K562 (cell line): ENCODE results near the gene CEMIP. TPM values are rescaled to one million over a fixed set of nuclear protein-coding genes. Genes with fewer than 3 reads are reported as not detected.

Experiments used
- ATAC-seq: fragments of 200-7000 bp; cut with Tn5 transposase; 3 replicates; pipeline ENCODE4 v1.9.1; 2020; ENCODE audit warnings: moderate library complexity
- BruUV-seq: library from RNA; stranded (reverse); fragments of 400-500 nt; replicated peaks from 2 replicates; lab custom pipeline; 2021; lab: Mats Ljungman, UMichigan
- CTCF ChIA-PET: fragments of 300-600 bp; formaldehyde crosslinking; extraction: SDS; loops from one replicate; lab custom pipeline; 2021; ENCODE audit warnings: low intra/inter-chr PET ratio; lab: Yijun Ruan, JAX
- POLR2A ChIA-PET: fragments of 300-600, 350-650 bp; sonication (Branson Sonifier 250); formaldehyde crosslinking; extraction: SDS; loops from one replicate; lab custom pipeline; 2021; ENCODE audit warnings: antibody characterized with exemption, inconsistent platforms; lab: Yijun Ruan, JAX
- DNase-seq, 4 experiments: peaks; one replicate each; pipeline versions ENCODE4 v3.0.0 to v3.0.0-alpha.2; 2011 to 2018; ENCODE audit warnings: low spot score in 3 of 4, mixed read lengths in 3 of 4; ENCODE audit errors: extremely low read depth in 1 of 4
- FAIRE-seq: peaks from 2 replicates; lab custom pipeline; 2011; peaks lifted over from hg19 to GRCh38; lab: Jason Lieb, UNC
- H2AFZ ChIP-seq: 2 replicates; pipeline ENCODE4 v1.6.0; 2011; ENCODE audit warnings: low read depth, low read length, control low read depth, inconsistent platforms
- H3K27ac ChIP-seq: fragments of 200-600 bp; 3 replicates; pipeline ENCODE4 v1.8.0; 2011; ENCODE audit warnings: low read depth, mild to moderate bottlenecking, control low read depth, inconsistent platforms, low read length, moderate library complexity, mixed read lengths; ENCODE audit errors: extremely low read depth
- H3K27me3 ChIP-seq, 2 experiments: fragments of 300-600 bp in 1 of 2; 2 replicates in 1 of 2; 3 replicates in 1 of 2; pipeline versions ENCODE4 v1.6.0 to v1.8.0; 2011; ENCODE audit warnings: inconsistent platforms in 2 of 2, low read length in 2 of 2, mild to moderate bottlenecking in 1 of 2, mixed read lengths in 1 of 2, moderate library complexity in 1 of 2; ENCODE audit not compliant: control insufficient read depth in 2 of 2, insufficient read depth in 2 of 2
- H3K36me3 ChIP-seq: fragments of 300-600 bp; 3 replicates; pipeline ENCODE4 v1.8.0; 2011; ENCODE audit warnings: mild to moderate bottlenecking, low read length, inconsistent platforms; ENCODE audit not compliant: control insufficient read depth, insufficient read depth
- H3K4me1 ChIP-seq, 2 experiments: fragments of 200-600 bp in 1 of 2; replicated peaks in 1 of 2; 2 replicates in 1 of 2; 3 replicates in 1 of 2; pipeline versions ENCODE4 v1.5.1 to v1.8.0; 2011; ENCODE audit warnings: inconsistent platforms in 2 of 2, low read length in 2 of 2, mild to moderate bottlenecking in 1 of 2, mixed read lengths in 1 of 2, moderate library complexity in 1 of 2; ENCODE audit not compliant: control insufficient read depth in 2 of 2, insufficient read depth in 2 of 2
- H3K4me2 ChIP-seq: 2 replicates; pipeline ENCODE4 v1.6.1; 2011; ENCODE audit warnings: low read length, control low read depth, inconsistent platforms, mixed read lengths; ENCODE audit not compliant: insufficient read depth
- H3K4me3 ChIP-seq: fragments of 200-600 bp; sonication (generic), shearing (Covaris generic); 2 replicates; pipeline ENCODE4 v1.5.1; 2016; ENCODE audit warnings: control low read depth, inconsistent platforms
- H3K79me2 ChIP-seq: fragments of 200-600 bp; 3 replicates; pipeline ENCODE4 v1.8.0; 2011; ENCODE audit warnings: low read length, inconsistent platforms; ENCODE audit not compliant: control insufficient read depth, insufficient read depth
- H3K9ac ChIP-seq, 2 experiments: 2 replicates each; pipeline versions ENCODE4 v1.6.0 to v1.6.1; 2011; ENCODE audit warnings: low read depth in 2 of 2, low read length in 2 of 2, control low read depth in 1 of 2, inconsistent platforms in 1 of 2, mild to moderate bottlenecking in 1 of 2, mixed read lengths in 1 of 2; ENCODE audit not compliant: insufficient read depth in 1 of 2
- H3K9me1 ChIP-seq: one replicate; pipeline ENCODE4 v1.6.0; 2011; ENCODE audit warnings: inconsistent platforms, mild to moderate bottlenecking, low read length, moderate library complexity; ENCODE audit not compliant: control insufficient read depth, insufficient read depth
- H3K9me3 ChIP-seq: replicated peaks from 2 replicates; pipeline ENCODE4 v1.5.1; 2011; ENCODE audit warnings: low read depth, low read length, inconsistent platforms; ENCODE audit not compliant: control insufficient read depth, insufficient read depth
- H4K20me1 ChIP-seq: replicated peaks from 2 replicates; pipeline ENCODE4 v1.6.1; 2011; ENCODE audit warnings: low read length, inconsistent platforms, mixed read lengths; ENCODE audit not compliant: control insufficient read depth, insufficient read depth
- CTCFL ChIP-seq: IDR thresholded peaks from 2 replicates; pipeline ENCODE4 v1.6.1; 2011; ENCODE audit warnings: borderline replicate concordance, low read depth, mild to moderate bottlenecking, moderate library complexity, low read length; ENCODE audit not compliant: insufficient read depth, poor library complexity, severe bottlenecking
- NBN ChIP-seq: fragments of 450-650 bp; IDR thresholded peaks from 2 replicates; pipeline ENCODE4 v1.6.1; 2016; ENCODE audit warnings: low read depth, mild to moderate bottlenecking
- WGBS: fragments of 100-300 bp; shearing (Covaris generic); methylation state at CpG from one replicate; pipeline ENCODE4 v1.1.6; 2016; ENCODE audit warnings: low coverage, mixed read lengths; ENCODE audit not compliant: insufficient coverage; ENCODE audit errors: missing lambda C conversion rate; 5-methylcytosine and 5-hydroxymethylcytosine counted together
- in situ Hi-C: fragments of 300-500 bp; cut with MboI; formaldehyde crosslinking; loops from 4 replicates; pipeline ENCODE4 v1.15.0; 2018; ENCODE audit warnings: inconsistent platforms, mixed read lengths
- intact Hi-C: fragments of 100-400 bp; cut with micrococcal nuclease; formaldehyde crosslinking; loops from 2 replicates; pipeline ENCODE4 v1.14.2; 2022
- polyA plus RNA-seq, 8 experiments: library from polyadenylated mRNA; depleted of rRNA in 4 of 8; stranded (reverse) in 5 of 8; unstranded in 3 of 8; fragments of >200 nt; fragmentation: Nextera tagmentation in 2 of 8; fragmentation: Illumina TruSeq in 1 of 8; extraction: Ambion mirVana in 2 of 8; extraction: Trizol in 1 of 8; gene quantifications; 2 replicates each; pipeline versions ENCODE4 v1.2.1 to v1.2.3, GENCODE V29; 2011 to 2014; ENCODE audit warnings: inconsistent platforms in 1 of 8, missing spikeins in 1 of 8
- total RNA-seq, 7 experiments: library from RNA; depleted of rRNA in 6 of 7; stranded (reverse); fragments of >200 nt in 6 of 7; fragmentation: Illumina TruSeq in 2 of 7; extraction: Trizol in 2 of 7; gene quantifications; 2 replicates each; pipeline versions ENCODE4 v1.2.1 to v1.2.3, GENCODE V29; 2011 to 2021; ENCODE audit warnings: low replicate concordance in 1 of 7
- TF ChIP-seq, protein P1 (sequence below): fragments of 250-450 bp; sonication (Bioruptor Pico); IDR thresholded peaks from 2 replicates; pipeline ENCODE4 v1.8.0; 2022; ENCODE audit warnings: moderate library complexity, mild to moderate bottlenecking, inconsistent platforms
- TF ChIP-seq, protein P2 (sequence below): fragments of 250-450 bp; sonication (Bioruptor Pico); IDR thresholded peaks from 2 replicates; pipeline ENCODE4 v1.4.0; 2020; ENCODE audit warnings: mild to moderate bottlenecking, moderate library complexity, borderline replicate concordance
- TF ChIP-seq, protein P3 (sequence below), 2 experiments: fragments of 450-650 bp in 1 of 2; sonication (generic) in 1 of 2; formaldehyde crosslinking; conservative IDR thresholded peaks; 2 replicates each; pipeline versions ENCODE4 v1.4.0 to v1.8.1; 2020 to 2022; ENCODE audit warnings: mild to moderate bottlenecking in 1 of 2, missing genetic modification reagents in 1 of 2

Gene CEMIP
- total and polyA plus RNA-seq, 9 of the 15 experiments (the other 6 are each of a cell fraction or from before 2014, with no cell fraction given) = 0.33 TPM; not detected in 8

DNA sequence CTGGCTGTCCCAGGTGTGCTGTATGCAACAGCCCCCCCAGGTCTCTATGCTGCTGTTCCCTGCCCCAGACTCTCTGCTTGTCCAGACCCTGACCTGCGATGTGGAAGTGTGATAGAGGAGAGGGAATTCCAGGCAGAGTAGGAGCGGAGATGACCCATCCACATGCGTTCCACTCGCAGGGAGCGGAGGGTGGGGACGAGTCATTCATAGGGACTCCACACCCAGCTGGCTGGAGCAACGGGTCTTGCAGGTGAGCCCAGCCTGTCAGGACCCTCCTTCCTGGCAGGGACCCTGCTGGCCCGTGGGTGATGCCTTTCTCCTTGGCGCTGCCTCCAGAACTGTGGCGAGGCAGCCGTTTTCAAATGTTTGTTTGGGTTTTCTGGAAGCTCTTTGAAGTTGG, 58.8 kb downstream of the CEMIP start (continued):
- no peak for TF ChIP-seq NBN
- TF ChIP-seq, protein P1, sequence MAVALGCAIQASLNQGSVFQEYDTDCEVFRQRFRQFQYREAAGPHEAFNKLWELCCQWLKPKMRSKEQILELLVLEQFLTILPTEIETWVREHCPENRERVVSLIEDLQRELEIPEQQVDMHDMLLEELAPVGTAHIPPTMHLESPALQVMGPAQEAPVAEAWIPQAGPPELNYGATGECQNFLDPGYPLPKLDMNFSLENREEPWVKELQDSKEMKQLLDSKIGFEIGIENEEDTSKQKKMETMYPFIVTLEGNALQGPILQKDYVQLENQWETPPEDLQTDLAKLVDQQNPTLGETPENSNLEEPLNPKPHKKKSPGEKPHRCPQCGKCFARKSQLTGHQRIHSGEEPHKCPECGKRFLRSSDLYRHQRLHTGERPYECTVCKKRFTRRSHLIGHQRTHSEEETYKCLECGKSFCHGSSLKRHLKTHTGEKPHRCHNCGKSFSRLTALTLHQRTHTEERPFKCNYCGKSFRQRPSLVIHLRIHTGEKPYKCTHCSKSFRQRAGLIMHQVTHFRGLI (CRISPR knock-in tag) = no peak
- TF ChIP-seq CTCFL = no peak
- TF ChIP-seq, all 486 proteins: peak for 0

DNA sequence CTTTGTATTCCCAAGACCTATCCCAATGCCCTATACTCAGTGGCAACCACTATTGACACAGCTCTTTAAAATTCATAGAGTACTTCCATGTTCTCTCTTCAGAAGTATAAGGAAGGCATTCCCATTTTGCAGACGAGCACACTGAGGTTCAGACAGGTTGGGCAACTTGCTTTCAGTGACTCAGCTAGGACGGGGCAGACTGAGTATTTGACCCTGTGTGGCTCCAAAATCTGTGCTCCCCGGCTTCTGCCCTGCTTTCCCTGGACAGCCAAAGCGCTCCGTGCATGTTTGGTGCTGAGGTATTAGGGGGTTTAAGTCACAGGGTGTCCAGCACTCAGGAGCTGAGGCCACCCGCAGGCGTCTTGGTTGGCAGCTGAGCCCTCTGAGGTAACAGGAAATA, 59.5 kb downstream of the CEMIP start:
- H3K79me2 ChIP-seq = no peaks in the 10 kb centered on the region
- no peak overlapping the region for H2AFZ ChIP-seq
- H4K20me1 ChIP-seq = no peaks in the 10 kb centered on the region; the same call in 1 of the 2 replicates
- FAIRE-seq = no peak
- H3K4me3 ChIP-seq = no peak overlapping the region
- no peak overlapping the region for H3K9ac ChIP-seq
- no peaks in the 10 kb centered on the region for H3K9me3 ChIP-seq
- no peak for DNase-seq
- no peaks in the 10 kb centered on the region for H3K9me1 ChIP-seq
- ChIA-PET POLR2A (no interaction called here), CTCF (no interaction called here)
- BruUV-seq = no TSS peak
- in situ Hi-C loops (no loop called here), intact Hi-C loops (no loop called here)
- 2% methylated on average over 7 of the region's 7 CpGs for WGBS
- H3K27me3 ChIP-seq = peaks cover 11 to 48% of the 10 kb centered on the region in 2 experiments; a peak in 4 of 5 replicates
- H3K27ac ChIP-seq = no peak overlapping the region
- no peaks in the 10 kb centered on the region for H3K36me3 ChIP-seq
- ATAC-seq = no peak
- no peaks in the 10 kb centered on the region; a peak in 1 of 5 replicates for H3K4me1 ChIP-seq
- H3K4me2 ChIP-seq = no peak overlapping the region
- TF ChIP-seq, protein P2, sequence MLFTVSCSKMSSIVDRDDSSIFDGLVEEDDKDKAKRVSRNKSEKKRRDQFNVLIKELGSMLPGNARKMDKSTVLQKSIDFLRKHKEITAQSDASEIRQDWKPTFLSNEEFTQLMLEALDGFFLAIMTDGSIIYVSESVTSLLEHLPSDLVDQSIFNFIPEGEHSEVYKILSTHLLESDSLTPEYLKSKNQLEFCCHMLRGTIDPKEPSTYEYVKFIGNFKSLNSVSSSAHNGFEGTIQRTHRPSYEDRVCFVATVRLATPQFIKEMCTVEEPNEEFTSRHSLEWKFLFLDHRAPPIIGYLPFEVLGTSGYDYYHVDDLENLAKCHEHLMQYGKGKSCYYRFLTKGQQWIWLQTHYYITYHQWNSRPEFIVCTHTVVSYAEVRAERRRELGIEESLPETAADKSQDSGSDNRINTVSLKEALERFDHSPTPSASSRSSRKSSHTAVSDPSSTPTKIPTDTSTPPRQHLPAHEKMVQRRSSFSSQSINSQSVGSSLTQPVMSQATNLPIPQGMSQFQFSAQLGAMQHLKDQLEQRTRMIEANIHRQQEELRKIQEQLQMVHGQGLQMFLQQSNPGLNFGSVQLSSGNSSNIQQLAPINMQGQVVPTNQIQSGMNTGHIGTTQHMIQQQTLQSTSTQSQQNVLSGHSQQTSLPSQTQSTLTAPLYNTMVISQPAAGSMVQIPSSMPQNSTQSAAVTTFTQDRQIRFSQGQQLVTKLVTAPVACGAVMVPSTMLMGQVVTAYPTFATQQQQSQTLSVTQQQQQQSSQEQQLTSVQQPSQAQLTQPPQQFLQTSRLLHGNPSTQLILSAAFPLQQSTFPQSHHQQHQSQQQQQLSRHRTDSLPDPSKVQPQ = no peak
- TF ChIP-seq, protein P3, sequence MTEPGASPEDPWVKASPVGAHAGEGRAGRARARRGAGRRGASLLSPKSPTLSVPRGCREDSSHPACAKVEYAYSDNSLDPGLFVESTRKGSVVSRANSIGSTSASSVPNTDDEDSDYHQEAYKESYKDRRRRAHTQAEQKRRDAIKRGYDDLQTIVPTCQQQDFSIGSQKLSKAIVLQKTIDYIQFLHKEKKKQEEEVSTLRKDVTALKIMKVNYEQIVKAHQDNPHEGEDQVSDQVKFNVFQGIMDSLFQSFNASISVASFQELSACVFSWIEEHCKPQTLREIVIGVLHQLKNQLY (CRISPR knock-in tag; conservative IDR thresholded peaks at IDR 0.05) = no peak
